CD4-positive, alpha-beta T cell treated with Interleukin-6 for 4 hours (primary cell): ENCODE data around the gene PADI3.

Experiments used
- DNase-seq: peaks from one replicate; pipeline ENCODE4 v3.0.0-alpha.2; 2020; ENCODE audit warnings: mixed read lengths

PADI3 gene

DNA sequence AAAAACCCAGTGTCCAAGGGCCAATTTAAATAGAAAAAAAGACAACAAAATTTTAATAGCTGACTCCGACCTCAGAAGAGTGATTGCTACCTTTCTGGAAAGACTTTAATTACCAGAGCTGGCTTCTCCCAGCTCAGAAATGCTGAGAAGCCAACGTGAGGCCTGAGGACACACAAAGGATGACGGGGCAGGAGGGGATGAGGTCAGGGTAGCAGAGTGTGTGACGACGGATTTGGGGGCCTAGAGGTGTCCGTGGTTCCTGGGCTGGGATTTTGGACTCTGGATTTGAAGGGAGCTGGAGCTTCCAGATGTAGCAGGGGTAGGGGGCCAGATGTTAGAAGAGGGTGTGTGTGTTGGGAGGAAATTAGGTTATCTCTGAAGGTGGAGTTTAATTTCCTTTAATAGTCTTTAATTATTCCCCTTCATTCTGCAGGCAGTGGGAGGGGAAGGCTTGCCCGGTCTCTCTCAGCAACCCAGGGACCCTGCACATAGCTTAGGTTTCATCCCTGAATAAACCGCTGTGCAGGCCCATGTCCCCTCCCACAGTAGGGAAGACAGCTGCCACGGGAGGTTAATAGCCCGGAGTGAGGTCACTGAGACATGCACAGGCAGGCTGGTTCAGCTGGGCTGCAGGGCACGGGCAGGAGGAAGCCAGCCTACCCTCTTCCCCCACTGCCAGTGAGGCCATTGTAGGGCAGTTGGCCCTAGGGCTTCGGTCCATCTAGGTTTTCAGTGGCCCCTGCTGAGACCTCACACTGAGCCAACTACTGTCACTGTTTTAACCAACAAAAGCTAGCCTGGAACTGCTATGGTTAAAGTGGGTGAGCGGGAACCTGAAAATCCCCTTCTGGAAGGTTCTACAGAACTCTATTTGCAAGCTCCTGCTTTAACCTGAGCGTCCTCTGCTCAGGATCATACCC is 3.8 kb upstream of the PADI3 start:
- no peak for DNase-seq

DNA sequence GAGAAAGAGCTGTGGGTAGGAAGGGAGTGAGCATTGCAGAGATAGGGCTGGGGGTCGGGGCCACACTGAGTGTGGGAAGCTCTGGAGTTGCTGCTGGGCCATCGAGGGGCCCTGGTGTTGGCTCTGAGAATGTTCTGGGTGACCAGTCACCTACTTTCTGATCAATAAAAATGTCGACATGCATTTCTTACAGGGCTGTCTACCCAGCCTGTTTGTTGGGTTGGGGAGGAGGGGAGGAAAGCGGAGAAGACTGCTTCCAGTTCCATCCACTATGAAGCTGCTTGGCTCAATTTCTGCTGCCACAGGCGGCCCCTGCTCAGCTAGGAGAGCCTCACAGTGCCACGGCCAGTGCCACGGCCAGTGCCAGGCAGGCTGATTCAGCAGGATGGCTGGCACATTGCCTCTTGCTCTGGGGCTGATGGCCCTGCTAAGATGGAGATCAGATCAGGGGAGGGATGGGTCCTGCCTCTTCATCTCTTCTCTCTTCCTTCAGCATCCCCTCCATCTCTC is 3.0 kb upstream of the PADI3 start:
- DNase-seq = no peak

DNA sequence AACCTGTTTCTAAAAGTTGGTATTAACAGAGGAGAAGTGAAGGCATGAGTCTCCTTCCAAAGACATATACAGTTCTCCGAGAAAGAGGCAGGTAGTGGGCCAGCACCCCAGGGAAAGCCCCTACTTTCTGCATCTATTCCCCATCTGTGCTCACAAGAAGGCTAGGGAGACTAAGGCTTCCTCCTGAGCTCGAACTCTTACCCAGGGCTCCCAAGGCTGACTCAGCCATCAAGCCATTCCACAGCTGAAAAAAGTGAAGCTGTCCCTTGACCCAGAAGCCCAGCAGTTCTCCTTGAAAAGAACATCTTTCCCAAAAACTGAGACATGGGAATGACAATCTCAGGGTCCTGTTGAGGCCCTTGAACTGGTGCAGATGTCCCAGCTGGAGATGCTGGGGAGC is 1.9 kb upstream of the PADI3 start:
- no peak for DNase-seq

DNA sequence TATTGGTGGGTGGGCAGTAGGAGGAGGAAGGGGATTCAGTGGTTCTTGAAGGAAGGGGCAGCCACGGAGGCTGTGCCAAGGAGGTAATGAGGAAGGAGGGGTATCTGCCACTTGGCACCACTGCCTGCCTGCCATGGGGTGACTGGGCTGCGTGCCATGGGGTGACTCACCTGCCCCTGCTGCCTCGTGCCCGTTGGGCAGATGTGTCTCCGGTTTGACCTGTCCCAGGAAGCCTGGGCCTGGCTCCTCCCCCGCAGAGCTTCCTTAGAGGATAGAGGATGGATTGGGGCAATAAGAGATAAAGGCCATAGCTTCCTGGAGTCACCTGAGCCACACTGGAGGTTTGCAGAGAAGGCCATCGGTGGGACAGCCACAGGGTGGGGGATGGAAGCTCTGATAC is 1.7 kb downstream of the PADI3 start:
- DNase-seq = no peak

DNA sequence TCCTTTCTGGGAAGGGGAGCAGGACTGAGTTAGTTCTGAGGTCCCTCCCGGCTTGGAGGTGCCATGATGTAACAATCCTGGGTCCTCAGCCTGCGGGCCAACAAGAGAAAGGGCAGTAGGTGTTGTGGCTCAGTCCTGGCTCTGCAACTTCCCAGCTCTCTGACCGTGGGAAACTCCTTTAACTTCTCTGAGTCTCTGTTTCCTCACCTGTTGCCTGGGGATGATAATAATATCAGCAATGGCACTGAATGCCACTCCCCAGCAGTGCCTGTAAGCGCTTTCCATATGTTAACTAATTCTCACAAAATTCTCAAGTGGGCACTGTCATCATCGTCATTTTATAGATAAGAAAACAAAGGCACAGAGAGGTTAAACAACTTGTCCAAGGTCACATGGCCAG is 2.3 kb downstream of the PADI3 start:
- DNase-seq = no peak

DNA sequence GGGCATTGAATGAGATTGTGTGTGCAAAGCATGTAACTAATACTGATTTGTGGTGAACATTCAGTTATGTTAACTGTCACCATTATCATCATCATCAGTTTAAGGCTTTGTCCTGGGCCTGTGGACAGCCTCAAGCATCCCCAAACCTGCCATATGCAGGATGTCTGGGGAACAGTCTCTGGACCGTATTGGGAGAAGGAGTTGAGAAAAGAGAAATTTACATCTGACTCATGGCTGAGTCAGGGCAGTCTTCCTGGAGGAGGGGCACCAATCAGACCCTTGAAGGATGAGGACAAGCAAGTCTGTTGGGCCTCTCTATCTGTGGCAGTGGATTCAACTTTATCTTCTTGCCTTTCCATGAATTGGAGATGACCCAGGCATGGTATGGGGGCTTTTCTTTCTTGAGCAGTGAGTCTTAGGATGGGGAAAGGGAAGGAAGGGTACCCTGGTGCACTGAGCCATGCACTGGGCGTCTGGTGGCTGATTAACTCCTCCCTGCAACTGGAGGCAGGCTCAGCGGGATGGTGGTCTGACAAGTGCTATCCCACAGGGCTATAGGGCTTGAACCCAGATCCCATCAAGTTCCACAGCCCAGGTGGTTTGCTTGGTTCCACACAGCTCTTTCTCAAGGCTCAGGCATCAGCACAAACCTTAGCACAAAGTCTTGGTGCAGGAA is 2.9 kb downstream of the PADI3 start:
- DNase-seq = no peak

DNA sequence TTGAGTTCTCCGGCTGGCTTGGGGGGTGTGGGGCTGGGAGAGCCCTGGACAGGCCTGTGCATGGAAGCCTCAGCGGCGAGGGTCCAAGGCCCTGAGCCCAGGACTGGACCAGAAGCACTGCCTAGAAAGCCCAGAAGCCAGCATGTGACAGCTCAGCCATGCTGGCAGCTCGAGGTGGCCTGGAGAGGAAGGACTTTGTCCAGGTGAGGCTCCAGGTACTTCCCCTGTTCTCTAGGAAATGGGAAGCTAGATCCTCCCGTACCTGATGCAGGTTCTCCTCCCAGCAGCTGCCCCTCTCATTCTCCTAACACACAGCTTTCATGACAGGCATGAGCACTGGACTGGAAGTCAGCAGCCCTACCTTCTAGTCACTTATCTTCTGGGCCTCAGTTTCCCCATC is 6.4 kb downstream of the PADI3 start:
- no peak for DNase-seq

DNA sequence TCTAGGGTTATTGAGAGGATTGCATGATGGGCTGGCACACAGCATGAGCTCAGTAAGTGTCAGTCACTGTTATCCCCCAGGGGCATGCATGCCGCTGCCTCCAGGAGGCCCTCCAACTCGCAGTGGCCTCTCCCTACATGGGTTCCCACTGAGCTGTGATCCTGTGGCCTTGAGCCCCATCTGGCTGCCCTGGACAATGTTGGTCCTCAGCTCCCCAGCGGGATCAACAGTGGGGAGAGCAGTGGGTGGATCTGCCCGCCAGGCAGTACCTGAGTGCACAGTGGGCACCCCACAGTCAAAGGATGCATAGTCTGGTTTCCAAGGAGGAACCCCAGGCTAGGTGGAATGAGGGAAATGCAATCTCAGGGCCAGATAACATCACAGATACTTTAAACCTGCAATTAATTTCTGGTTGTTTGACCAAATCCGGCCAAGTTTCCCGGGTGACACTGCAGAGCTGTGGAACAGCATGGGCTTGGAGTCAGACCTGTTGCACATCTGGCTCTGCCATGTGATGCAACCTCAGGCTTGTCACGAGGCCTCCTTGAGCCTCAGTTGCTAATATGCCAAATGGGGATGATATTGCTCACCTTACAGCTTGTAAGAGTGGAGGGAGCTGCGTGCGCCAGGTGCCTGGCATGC is 9.3 kb downstream of the PADI3 start:
- no peak for DNase-seq

DNA sequence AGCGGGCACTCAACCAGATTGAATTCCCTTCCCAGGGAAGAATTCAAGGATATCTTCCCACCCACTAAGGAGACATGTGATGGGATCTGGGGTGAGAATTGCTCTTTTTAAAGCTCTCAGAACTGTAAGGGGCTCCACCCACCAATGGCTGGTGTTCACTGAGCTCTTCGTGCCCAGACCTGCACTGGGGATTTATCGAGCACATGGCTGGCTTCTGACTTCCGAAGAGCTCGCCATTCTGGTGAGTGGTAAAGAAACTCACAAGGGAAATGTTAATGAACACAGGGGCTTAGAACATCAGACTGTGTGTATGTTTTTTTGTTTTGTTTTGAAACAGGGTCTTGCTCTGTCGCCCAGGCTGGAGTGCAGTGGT is 9.8 kb downstream of the PADI3 start:
- no peak for DNase-seq

DNA sequence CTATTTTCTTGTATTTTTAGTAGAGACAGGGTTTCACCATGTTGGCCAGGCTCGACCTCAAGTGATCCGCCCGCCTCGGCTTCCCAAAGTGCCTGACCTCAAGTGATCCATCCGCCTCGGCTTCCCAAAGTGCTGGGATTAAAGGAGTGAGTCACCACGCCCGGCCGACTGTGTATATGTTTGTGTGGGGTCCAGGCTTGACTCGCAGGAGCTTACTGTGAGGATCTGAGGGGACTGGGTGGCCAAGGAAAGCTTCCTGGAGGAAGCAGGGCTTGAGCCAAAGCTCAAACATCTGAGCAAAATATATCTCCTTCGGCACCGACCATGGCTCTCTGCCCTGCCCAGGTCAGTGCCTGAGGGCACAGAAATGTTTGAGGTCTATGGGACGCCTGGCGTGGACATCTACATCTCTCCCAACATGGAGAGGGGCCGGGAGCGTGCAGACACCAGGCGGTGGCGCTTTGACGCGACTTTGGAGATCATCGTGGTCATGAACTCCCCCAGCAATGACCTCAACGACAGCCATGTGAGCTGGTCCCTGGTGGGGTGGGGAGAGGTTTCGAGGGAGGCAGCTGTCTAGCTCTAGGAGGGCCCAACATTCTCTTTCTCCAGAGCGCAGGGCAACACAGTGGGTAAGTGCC is 10.5 kb downstream of the PADI3 start:
- DNase-seq = no peak

DNA sequence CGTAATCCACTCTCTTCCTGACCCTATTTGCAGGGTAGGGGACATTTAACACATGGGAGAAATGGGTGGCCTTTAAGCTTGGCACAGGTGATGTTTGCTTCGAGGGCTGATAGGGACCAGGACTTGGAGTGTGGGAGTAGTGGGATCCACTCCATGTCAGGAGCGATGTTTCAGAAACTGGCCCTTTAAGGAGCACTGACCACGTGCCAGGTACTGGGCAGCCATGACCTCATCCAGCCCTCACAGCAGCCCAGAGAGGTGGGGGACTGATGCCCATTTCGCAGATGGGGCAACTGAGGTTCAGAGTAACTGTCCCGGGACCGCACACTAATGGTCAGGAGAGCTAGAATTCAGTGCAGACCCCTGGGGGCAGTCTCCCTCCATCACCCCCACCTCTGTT is 11.4 kb downstream of the PADI3 start:
- DNase-seq = no peak

DNA sequence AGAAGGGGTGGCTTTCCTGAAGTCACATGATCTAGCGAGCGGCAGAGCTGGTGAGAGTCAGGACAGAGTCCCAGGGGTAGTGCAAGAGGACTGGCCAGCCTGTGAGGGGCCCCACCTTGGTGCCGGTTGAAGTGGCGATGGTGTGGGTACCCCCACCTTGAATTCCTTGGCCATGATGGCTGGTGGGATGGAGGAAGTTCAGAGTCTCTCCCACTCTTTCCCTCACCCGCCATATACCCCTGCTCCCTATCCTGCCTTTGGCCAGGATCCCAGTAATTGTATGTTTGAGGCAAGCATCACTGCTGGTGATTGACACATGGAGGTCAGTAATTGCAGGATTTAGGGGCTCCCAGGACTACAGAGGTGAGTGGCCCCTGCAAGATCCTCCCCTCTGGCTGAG is 11.8 kb downstream of the PADI3 start:
- DNase-seq = no peak

DNA sequence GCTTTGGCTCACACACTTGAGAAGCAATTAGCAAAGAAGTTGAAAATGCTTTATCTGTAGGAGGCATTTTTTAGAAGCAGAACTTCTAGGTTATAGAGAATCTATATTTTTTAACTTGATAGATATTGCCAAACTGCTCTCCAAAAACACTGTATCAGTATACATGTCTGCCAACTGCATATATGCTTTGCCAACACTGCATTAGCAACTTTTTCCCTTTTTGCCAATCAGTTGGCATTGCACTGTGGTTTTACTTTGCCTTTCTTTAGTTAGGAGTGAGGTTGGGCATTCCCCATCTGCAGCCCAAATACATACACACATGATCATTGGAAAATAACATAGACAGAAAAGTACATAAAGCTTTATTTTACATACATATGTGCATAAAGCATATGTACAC is 15.0 kb downstream of the PADI3 start:
- DNase-seq = no peak

DNA sequence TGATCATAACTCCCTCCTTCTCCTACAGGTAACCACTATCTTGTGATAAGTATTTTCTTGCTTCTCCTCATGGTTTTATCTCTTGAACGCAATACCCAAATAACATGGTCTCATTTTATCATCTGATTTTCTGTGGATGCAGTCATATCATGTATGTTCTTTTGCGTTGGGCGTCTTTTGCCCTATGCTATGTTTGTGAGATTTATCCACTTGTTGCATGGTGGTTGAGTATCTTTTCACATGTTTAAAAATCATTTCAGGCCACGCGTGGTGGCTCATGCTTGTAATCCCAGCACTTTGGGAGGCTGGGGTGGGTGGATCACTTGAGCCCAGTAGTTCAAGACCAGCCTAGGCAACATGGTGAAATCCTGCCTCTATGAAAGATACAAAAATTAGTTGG is 15.6 kb downstream of the PADI3 start:
- DNase-seq = no peak

DNA sequence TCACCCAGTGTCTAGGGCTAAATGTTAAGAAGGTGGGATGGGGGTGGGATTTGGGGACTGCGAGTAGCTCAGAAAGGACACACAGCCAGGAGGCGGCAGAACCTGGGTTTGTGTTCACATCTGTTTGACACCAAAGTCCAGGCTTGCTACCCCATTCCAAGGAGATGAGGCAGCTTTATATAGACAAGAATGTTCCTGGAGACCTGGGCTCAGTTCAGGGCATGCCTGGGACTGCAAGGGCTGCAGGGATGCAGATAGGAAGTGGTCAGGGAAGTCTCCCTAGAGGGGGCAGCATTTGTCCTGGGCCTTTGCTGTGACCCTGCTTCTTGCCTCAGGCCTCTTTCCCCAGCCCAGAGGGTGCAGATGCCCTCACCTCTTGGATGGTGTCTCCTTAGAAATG is 16.3 kb downstream of the PADI3 start:
- no peak for DNase-seq

DNA sequence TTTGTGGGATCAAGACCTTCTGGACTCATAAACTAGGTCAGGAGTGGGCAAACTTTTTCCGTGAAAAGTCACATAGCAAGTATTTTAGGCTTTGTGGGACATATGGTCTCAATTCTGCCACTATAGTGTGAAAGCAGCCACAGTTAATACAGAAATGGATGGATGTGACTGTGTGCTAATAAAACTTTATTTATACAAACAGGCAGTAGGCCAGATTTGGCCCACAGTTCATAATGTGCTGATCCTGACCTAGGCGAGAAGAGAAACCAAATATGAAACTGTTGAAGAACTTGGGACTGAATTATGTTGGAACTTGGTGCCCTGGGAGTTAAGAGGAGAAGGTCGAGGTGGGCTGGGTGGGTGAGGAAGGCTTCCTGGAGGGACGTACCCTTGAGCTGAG is 17.1 kb downstream of the PADI3 start:
- no peak for DNase-seq

DNA sequence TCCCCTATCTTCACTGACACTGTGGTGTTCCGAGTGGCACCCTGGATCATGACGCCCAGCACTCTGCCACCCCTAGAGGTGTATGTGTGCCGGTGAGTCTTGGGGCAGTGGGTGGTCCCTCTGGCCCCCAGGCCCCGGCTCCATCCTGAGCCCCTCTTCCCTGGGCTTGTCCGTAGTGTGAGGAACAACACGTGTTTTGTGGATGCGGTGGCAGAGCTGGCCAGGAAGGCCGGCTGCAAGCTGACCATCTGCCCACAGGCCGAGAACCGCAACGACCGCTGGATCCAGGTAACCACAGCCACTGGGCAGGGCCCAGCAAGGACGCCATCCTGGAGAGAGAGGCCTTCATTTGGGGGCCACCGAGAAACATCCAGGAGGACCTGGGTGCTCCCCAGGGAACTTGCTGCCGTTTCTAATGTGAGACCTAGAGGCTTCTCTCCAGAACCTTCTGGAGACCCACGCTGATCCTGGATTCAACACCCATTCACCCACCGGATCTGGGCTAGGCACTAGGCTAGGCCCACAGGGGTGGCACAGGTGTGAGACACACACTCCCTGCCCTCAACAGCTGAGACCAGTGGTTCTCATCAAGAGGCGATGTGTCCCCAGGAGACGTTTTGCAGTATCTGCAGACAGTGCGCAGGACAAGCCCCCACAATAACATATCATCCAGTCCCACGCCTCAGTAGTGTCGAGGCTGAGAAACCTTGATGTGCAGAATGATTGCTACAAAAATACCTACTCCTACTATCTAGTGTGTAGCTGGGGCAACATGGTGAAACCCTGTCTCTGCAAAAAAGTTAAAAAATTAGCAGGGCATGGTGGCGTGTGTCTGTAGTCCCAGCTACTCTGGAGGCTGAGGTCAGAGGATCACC is 22.2 kb downstream of the PADI3 start:
- DNase-seq = no peak

DNA sequence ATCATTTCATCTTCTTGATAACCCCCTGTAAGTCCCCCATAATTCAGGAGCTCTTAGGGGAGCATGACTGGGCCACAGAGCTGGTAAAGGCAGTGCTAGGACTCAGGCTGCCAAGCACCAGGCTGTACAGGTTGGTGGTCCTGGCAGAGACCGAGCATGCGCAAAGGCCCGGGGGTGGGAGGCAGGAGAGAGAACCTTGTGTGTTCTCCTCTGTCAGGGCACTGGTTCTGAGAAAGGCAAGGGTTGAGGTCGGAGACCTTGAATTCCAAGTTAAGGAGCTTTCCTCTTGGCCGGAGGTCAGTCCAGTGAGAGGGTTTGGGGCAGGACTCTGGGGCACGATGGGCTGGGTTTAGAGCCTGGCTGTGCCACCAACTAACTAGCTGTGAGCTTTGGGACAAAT is 23.2 kb downstream of the PADI3 start:
- DNase-seq = no peak

DNA sequence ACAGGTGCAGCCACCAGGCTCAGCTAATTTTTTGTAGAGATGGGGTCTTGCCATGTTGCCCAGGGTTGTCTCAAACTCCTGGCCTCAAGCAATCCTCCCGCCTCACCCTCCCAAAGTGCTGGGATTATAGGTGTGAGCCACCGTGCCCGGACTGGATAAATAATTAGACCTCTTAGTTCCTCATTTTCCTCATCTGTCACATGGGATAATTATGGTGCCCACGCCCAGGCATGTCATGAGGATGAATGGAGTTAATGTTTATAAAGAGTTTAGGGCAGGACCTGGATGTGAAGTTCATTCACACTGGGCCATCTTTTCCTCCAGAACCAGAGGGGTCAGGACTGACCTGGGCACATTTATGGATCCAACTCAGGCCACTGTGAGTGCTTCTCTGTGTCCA is 23.7 kb downstream of the PADI3 start:
- DNase-seq = no peak

DNA sequence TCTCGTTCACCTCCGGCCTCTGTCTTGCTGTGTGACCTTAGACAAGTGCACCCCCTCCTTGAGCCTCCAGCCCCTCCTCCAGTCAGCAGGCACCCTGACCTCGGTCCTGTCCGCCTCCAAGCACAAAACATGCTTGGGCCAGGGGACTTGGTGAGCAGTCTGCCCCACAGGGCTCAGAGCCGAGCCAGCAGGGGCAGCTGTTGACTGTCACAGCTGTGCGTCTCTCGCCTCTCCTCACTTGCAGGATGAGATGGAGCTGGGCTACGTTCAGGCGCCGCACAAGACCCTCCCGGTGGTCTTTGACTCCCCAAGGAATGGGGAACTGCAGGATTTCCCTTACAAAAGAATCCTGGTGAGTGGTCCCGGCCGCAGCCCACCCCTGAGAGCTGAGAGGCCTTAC is 24.2 kb downstream of the PADI3 start:
- no peak for DNase-seq

DNA sequence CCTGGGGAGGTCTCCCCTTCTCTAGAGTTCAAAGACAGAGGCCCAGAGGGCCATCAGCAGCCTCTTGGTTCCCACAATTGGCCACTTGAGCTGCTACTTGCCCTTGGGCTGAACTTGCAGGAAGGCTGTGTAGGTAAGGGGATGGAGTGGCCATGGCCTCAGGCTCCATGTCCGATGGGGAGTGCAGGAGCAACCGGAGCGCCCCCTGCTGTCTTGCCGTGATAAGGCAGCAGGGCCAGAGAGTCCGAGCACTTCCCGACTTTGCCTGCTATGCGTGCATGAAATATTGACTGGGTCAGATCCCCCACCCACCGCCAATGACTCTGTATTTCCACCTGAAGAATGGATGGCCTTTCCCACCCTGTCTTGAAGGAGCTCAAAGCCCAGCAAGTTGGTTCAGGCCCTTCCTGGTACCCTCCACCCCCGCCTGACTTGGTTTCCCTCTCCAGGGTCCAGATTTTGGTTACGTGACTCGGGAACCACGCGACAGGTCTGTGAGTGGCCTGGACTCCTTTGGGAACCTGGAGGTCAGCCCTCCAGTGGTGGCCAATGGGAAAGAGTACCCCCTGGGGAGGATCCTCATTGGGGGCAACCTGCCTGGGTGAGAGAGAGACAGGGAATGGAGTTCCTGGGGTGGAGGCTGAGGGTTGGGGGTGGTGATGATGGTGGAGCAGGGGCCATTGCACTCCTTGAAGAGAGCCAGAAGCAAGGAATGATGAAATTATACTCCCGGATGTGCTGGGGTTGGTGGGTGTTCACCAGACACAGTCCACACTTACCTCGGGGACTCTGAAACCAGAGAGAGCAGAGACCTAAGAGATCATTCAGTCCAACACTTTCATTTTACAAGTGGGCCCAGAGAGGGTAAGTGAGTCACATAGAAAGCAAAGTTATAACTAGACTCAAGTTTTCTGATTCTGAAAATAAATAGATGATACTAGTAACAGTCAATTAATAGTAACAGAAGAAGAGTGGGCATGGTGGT is 25.6 kb downstream of the PADI3 start:
- peak; percentile 17 for DNase-seq
